ENCODE data around the gene PPP1R13B.

GRCh38 chr14:103718572-103718971 is 128.8 kb downstream of the PPP1R13B start:
- TF ChIP-seq CTCF (IDR thresholded peaks at IDR 0.05 in 4 of 5, conservative IDR thresholded peaks at IDR 0.05 in 1 of 5) = no peak
- TF ChIP-seq POLR2A (IDR thresholded peaks at IDR 0.05) = no peak
